ENCODE results near the gene ALKBH8.

The ALKBH8 gene

GRCh38 chr11:107565219-107565937 lies at the start of gene ALKBH8:
ALKBH8 (minus strand) TSS chr11:107565735; CDS start chr11:107560893, 4,842 bp downstream.
- no peak for TF ChIP-seq CTCF (IDR thresholded peaks at IDR 0.05)

GRCh38 chr11:107612445-107612844 lies 46.9 kb upstream of the ALKBH8 start:
- no peak for TF ChIP-seq CTCF (IDR thresholded peaks at IDR 0.05)

- TF ChIP-seq CTCF (IDR thresholded peaks at IDR 0.05) = no peak
These were observed 44.1 kb upstream of the ALKBH8 start for GRCh38 chr11:107609400-107610218.

- no peak for TF ChIP-seq CTCF (IDR thresholded peaks at IDR 0.05)
These were observed 43.3 kb upstream of the ALKBH8 start for GRCh38 chr11:107608809-107609208.

GRCh38 chr11:107606141-107606540 lies 40.6 kb upstream of the ALKBH8 start:
- no peak for TF ChIP-seq CTCF (IDR thresholded peaks at IDR 0.05)

GRCh38 chr11:107605061-107606006 lies 39.8 kb upstream of the ALKBH8 start:
- peak; percentile 15; the same call in 1 of the 2 replicates for TF ChIP-seq CTCF (IDR thresholded peaks at IDR 0.05)

Measured in LNCAP (cell line).